Measurements from ENCODE around the gene TPM2. TPM values are rescaled to one million over a fixed set of nuclear protein-coding genes. Genes with fewer than 3 reads are reported as not detected.

The TPM2 gene
- total RNA-seq, 2 experiments from 2014 or later, result 63.1 to 63.5 TPM

DNA sequence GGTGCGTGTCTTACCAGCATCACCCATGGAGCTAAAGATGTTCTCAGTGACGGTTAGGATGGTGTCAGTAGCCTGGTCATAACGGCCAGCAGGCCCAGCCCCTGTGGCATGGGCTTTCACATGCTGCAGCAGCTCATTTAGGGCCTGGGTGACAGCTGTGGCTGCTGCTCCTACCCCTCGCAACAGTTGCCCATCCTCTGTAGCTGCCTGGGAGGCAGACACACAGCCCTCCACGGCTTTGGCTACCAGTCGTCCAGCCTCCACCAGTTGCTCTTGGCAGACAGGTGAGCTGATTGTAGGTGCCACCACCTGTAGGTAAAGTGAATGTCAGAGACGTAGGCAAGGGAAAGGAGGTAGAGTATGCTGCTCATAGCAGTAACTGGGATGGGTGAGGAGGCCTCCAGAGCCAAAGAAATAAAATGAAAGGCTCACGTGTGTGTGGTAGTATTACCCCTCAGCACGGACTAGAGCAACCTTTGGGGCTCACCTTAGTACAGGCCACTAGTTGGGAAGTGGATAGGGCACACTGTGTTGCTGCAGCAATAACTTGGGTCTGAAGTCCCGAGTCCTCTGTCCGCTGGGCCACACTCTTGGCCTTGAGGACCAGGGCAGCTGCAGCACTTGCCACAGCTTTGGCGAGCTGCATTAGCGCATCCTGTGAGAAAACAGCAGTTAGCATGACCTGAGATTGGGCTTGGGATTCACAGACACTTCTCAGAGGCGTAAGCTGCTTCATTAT is 27.6 kb upstream of the TPM2 start:
- peaks cover 97% of the 10 kb centered on the region for H3K36me3 ChIP-seq (ENCODE audit: insufficient read depth, low read length)
- POLR2A ChIA-PET, result interaction anchor here (1.4 to 1.8 kb wide), 2 partner anchors 10 to 14 kb away, joined by 3 to 5 read pairs; partner anchors contain the start of gene TLN1
- H3K27ac Mint-ChIP-seq, result no peak overlapping the region
- no peak overlapping the region for H3K4me3 ChIP-seq (ENCODE audit: low read length)
- TF ChIP-seq, protein P1, sequence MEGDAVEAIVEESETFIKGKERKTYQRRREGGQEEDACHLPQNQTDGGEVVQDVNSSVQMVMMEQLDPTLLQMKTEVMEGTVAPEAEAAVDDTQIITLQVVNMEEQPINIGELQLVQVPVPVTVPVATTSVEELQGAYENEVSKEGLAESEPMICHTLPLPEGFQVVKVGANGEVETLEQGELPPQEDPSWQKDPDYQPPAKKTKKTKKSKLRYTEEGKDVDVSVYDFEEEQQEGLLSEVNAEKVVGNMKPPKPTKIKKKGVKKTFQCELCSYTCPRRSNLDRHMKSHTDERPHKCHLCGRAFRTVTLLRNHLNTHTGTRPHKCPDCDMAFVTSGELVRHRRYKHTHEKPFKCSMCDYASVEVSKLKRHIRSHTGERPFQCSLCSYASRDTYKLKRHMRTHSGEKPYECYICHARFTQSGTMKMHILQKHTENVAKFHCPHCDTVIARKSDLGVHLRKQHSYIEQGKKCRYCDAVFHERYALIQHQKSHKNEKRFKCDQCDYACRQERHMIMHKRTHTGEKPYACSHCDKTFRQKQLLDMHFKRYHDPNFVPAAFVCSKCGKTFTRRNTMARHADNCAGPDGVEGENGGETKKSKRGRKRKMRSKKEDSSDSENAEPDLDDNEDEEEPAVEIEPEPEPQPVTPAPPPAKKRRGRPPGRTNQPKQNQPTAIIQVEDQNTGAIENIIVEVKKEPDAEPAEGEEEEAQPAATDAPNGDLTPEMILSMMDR (IDR thresholded peaks at IDR 0.05), result no peak
- H3K9me3 Mint-ChIP-seq, result no peaks in the 10 kb centered on the region
- no peaks in the 10 kb centered on the region for H3K4me1 ChIP-seq (ENCODE audit: insufficient read depth, low read length)
- no peaks in the 10 kb centered on the region for H3K27me3 Mint-ChIP-seq
- no peaks in the 10 kb centered on the region for H3K27me3 ChIP-seq (ENCODE audit: control insufficient read depth in 1 of 2, insufficient read depth in 2 of 2, low read length in 2 of 2)
- CTCF ChIA-PET, result interaction anchor here (1.0 to 1.2 kb wide), 2 partner anchors 11 to 21 kb away, joined by 3 to 4 read pairs; no protein-coding TSS in a partner anchor
- peaks cover 98% of the 10 kb centered on the region for H3K36me3 Mint-ChIP-seq (ENCODE audit: low read depth)
- no peak for ATAC-seq (ENCODE audit: poor library complexity)
- intact Hi-C loops (cut with DNase I, micrococcal nuclease), result no loop called here
- H3K4me3 Mint-ChIP-seq, result no peak overlapping the region
- no peaks in the 10 kb centered on the region for H3K9me3 ChIP-seq (ENCODE audit: control insufficient read depth in 1 of 2, insufficient read depth in 1 of 2, low read length in 2 of 2)
- H3K4me1 Mint-ChIP-seq (ENCODE audit: low read depth), result no peaks in the 10 kb centered on the region
- DNase-seq, result no peak
- no peak overlapping the region for H3K27ac ChIP-seq (ENCODE audit: low read depth in 1 of 2, low read length in 2 of 2)

DNA sequence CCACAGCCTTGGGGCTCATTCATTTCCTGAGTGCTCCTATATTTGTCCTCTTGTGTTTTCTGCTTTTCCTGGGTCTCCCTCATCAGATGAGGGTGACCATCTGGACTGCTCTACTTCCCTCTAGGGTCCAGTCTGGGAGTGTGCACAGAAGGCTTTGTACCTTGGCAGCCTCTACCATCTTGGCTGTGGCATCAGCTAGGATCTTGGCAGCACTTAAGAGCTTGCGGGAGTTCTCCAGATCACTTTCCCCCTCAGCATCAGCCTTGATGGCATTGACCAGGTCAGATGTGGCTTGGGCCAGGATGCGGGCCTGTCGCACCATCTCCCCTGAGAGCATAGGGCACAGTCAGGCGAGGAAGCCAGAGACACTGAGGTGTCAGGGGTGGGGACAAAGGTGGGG is 26.5 kb upstream of the TPM2 start:
- Histone ChIP-seq H3K9me3 (ENCODE audit: control insufficient read depth in 1 of 2, insufficient read depth in 1 of 2, low read length in 2 of 2) (no peaks in the 10 kb centered on the region), H3K4me1 (ENCODE audit: insufficient read depth, low read length) (no peaks in the 10 kb centered on the region), H3K27me3 (ENCODE audit: control insufficient read depth in 1 of 2, insufficient read depth in 2 of 2, low read length in 2 of 2) (no peaks in the 10 kb centered on the region), H3K27ac (ENCODE audit: low read depth in 1 of 2, low read length in 2 of 2) (no peak overlapping the region), H3K36me3 (ENCODE audit: insufficient read depth, low read length) (peaks cover 97% of the 10 kb centered on the region), H3K4me3 (ENCODE audit: low read length) (no peak overlapping the region)
- TF ChIP-seq, protein P1 (IDR thresholded peaks at IDR 0.05), result no peak
- H3K27me3 Mint-ChIP-seq, result no peaks in the 10 kb centered on the region
- no peaks in the 10 kb centered on the region for H3K4me1 Mint-ChIP-seq (ENCODE audit: low read depth)
- no peaks in the 10 kb centered on the region for H3K9me3 Mint-ChIP-seq
- H3K4me3 Mint-ChIP-seq, result no peak overlapping the region
- intact Hi-C loops (cut with DNase I, micrococcal nuclease), result no loop called here
- peaks cover 96% of the 10 kb centered on the region for H3K36me3 Mint-ChIP-seq (ENCODE audit: low read depth)
- no peak for ATAC-seq (ENCODE audit: poor library complexity)
- DNase-seq, result no peak
- ChIA-PET CTCF (interaction anchor here (0.5 kb wide), 1 partner anchor 49 kb away, joined by 3 read pairs; no protein-coding TSS in a partner anchor), POLR2A (interaction anchor here (1.4 to 1.8 kb wide), 2 partner anchors 11 to 15 kb away, joined by 3 to 5 read pairs; partner anchors contain the start of gene TLN1)
- no peak overlapping the region for H3K27ac Mint-ChIP-seq

DNA sequence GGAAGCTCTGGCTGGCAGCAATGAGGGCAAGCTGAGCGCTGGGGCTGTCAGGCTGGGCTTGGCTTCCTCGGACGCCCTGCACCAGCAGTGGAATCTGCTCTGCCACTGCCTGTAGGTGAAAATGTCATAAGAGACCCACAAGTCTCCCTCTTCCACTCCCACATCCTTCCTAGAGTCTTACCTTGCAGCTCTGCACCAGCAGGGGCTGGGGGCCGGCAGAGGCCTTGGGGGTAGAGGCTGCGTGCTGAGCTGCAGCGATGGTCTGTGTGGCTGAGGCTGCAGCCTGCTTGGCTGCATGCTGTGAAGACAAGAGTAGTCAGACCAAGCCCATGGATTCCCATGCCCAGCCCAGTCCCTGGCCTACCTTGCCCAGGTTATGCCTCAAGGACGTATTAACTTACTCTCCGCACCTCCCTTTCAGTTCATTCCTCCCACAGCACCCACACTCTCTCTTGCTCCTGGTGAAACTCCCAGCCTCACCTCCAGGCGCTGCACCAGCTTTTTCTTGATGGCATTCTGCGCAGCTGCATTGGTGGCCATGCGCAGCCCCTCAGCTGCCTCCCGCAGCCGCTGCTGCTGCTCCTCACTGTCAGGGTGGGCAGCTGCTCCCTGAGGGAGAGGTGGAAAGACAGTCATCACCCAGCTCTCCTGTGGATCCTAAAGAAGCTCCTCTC is 25.0 kb upstream of the TPM2 start:
- H3K36me3 ChIP-seq (ENCODE audit: insufficient read depth, low read length), result peaks cover 94% of the 10 kb centered on the region
- no peaks in the 10 kb centered on the region for H3K9me3 Mint-ChIP-seq
- H3K27ac Mint-ChIP-seq, result no peak overlapping the region
- no peaks in the 10 kb centered on the region for H3K4me1 Mint-ChIP-seq (ENCODE audit: low read depth)
- DNase-seq (no peak), ATAC-seq (ENCODE audit: poor library complexity) (no peak)
- TF ChIP-seq, protein P1 (IDR thresholded peaks at IDR 0.05), result no peak
- H3K9me3 ChIP-seq (ENCODE audit: control insufficient read depth in 1 of 2, insufficient read depth in 1 of 2, low read length in 2 of 2), result no peaks in the 10 kb centered on the region
- peaks cover 93% of the 10 kb centered on the region for H3K36me3 Mint-ChIP-seq (ENCODE audit: low read depth)
- no peak overlapping the region for H3K4me3 ChIP-seq (ENCODE audit: low read length)
- H3K27ac ChIP-seq (ENCODE audit: low read depth in 1 of 2, low read length in 2 of 2), result no peak overlapping the region
- ChIA-PET CTCF (interaction anchor here (1.0 kb wide), 1 partner anchor 24 kb away, joined by 3 read pairs; no protein-coding TSS in a partner anchor), POLR2A (no interaction called here)
- intact Hi-C loops (cut with DNase I, micrococcal nuclease), result no loop called here
- no peaks in the 10 kb centered on the region for H3K4me1 ChIP-seq (ENCODE audit: insufficient read depth, low read length)
- no peak overlapping the region for H3K4me3 Mint-ChIP-seq
- H3K27me3 ChIP-seq (ENCODE audit: control insufficient read depth in 1 of 2, insufficient read depth in 2 of 2, low read length in 2 of 2), result no peaks in the 10 kb centered on the region
- H3K27me3 Mint-ChIP-seq, result no peaks in the 10 kb centered on the region
